GM11168 (cell line): ENCODE results near the gene SCYL1.

ENCODE experiments used
- in situ Hi-C: fragments of 300-500 bp; cut with MboI; formaldehyde crosslinking; loops from one replicate; pipeline ENCODE4 v1.12.0; 2022; ENCODE audit warnings: low sequenced_read_pairs; ENCODE audit not compliant: unreplicated experiment

SCYL1 gene

GRCh38 chr11:65530157-65530496, 5.2 kb downstream of the SCYL1 start:
- in situ Hi-C loops = no loop called here

- in situ Hi-C loops = no loop called here
Observed at GRCh38 chr11:65532388-65533064, 7.6 kb downstream of the SCYL1 start.

- in situ Hi-C loops = no loop called here
Observed at GRCh38 chr11:65535102-65535501, 10.2 kb downstream of the SCYL1 start.

GRCh38 chr11:65536412-65537295, 11.8 kb downstream of the SCYL1 start:
- in situ Hi-C loops = no loop called here

- in situ Hi-C loops = no loop called here
Observed at GRCh38 chr11:65537296-65537597, 12.4 kb downstream of the SCYL1 start.

DNA sequence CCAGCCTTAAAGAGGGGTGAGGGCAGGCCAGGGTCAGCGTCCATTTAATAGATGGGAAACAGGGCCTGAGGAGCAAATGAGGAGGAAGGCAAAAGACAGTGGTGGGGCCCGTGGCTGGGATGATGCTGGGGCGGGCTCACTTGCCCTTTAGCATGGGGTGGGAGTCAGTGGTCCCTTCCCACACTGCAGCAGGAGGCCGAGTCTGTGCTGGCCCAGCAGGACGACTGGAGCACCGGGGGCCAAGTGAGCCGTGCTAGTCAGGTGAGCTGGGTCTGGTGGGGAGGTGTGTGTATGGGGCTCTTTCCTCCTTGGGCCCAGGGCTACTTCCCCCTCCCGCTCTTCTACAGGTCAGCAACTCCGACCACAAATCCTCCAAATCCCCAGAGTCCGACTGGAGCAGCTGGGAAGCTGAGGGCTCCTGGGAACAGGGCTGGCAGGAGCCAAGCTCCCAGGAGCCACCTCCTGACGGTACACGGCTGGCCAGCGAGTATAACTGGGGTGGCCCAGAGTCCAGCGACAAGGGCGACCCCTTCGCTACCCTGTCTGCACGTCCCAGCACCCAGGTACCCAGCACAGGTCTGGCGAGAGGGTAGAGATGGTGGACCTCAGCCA, 12.8 kb downstream of the SCYL1 start:
- in situ Hi-C loops = no loop called here

- in situ Hi-C loops = no loop called here
Observed at GRCh38 chr11:65538232-65538914, 13.5 kb downstream of the SCYL1 start.

- in situ Hi-C loops = no loop called here
Observed at GRCh38 chr11:65538915-65539743, 14.2 kb downstream of the SCYL1 start.

GRCh38 chr11:65539744-65540289, 14.9 kb downstream of the SCYL1 start:
- in situ Hi-C loops = no loop called here

- in situ Hi-C loops = no loop called here
Observed at GRCh38 chr11:65540290-65541092, 15.6 kb downstream of the SCYL1 start.

DNA sequence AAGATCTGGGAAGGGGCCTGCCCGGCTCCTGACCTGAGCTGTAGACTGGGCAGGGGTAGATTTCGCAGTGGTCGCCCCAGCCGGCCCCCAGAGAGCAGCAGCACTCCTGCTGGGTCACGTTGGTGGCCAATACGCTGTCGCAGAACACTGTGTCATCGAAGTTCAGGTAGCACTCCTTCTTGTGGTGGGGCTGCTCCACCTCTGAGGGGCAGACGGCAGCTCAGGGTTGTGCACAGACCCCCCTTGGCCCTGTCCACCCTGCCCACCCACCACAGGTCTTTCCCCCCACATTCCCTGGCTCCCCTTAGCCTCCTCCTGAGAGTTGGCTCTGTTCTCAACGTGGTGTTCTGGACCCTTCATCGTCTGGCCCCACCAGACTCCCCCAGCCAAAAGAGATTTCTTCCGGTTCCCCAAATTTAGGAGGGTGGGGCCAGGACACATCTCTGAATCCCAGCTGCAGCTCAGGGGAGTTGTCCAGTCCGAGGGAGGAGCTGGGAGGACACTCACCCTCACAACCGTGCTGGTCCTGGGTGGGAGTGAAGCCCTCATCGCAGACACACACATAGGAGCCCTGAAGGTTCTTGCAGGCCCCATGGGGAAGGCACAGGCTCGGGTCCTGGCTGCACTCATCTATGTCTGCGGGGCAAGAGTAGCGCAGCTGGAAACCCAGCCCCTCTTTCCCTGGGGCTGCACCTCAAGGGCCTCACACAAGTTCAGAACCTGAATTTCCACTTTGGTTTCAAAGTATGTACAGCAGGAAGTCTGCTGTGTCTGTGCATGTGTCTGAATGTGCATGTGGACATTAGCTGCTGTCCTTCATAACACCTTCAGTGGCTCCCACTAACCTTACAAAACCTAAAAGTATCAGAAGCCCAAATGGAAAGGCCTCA, 16.5 kb downstream of the SCYL1 start:
- in situ Hi-C loops = no loop called here

GRCh38 chr11:65542738-65543390, 18.0 kb downstream of the SCYL1 start:
- in situ Hi-C loops = no loop called here

- in situ Hi-C loops = no loop called here
Observed at GRCh38 chr11:65545853-65546216, 21.0 kb downstream of the SCYL1 start.

- in situ Hi-C loops = no loop called here
Observed at GRCh38 chr11:65546217-65546958, 21.5 kb downstream of the SCYL1 start.

- in situ Hi-C loops = no loop called here
Observed at GRCh38 chr11:65547446-65548125, 22.7 kb downstream of the SCYL1 start.

DNA sequence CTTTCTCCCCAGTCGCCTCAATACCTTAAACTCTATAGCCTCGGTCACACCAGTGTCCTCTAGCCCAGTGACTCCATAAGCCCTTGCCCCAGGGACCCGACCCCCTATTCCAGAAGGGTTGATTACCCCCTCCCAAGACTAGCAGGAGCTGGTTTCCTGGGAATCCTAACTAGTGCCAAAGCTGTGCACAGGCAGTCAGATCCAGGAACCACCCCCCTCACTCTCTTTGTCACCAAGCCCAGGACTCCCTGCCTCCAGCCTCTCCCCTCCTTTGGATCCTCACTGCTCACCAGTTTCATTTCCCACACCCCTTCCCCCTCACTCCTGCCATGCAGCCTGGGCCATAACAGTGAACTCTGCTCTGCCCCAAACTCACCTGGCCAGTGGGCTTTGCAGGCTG, 23.5 kb downstream of the SCYL1 start:
- in situ Hi-C loops = no loop called here
